Activated T-helper 17 cell treated with anti-CD3 and anti-CD28 coated beads, Interleukin-2, amount 50 U/mL, for 72 hours (primary cell): ENCODE results near the gene ARHGAP32. TPM values are rescaled to one million over a fixed set of nuclear protein-coding genes. Genes with fewer than 3 reads are reported as not detected.
"Not testable (repeated sequence)": the region's sequence is repeated elsewhere in the genome, so short reads cannot be mapped to it uniquely, and the experiment has no call there.

ENCODE experiments used
- ATAC-seq: fragments of 150-1000 bp; cut with Tn5 transposase; replicated peaks from 2 replicates; pipeline ENCODE4 v1.10.0; 2021; ENCODE audit warnings: mild to moderate bottlenecking, moderate library complexity
- H3K27ac Mint-ChIP-seq: one replicate; pipeline ENCODE4 v1.8.0; 2022; ENCODE audit warnings: mixed read lengths
- H3K27me3 Mint-ChIP-seq: one replicate; pipeline ENCODE4 v1.8.0; 2022; ENCODE audit warnings: mixed read lengths
- H3K36me3 Mint-ChIP-seq: one replicate; pipeline ENCODE4 v1.8.0; 2022; ENCODE audit warnings: low read depth, mild to moderate bottlenecking, mixed read lengths
- H3K4me1 Mint-ChIP-seq: one replicate; pipeline ENCODE4 v1.8.0; 2022; ENCODE audit warnings: mixed read lengths
- H3K4me3 Mint-ChIP-seq: one replicate; pipeline ENCODE4 v1.8.0; 2022; ENCODE audit warnings: mild to moderate bottlenecking, mixed read lengths
- H3K9me3 Mint-ChIP-seq: one replicate; pipeline ENCODE4 v1.8.0; 2022; ENCODE audit warnings: mixed read lengths
- total RNA-seq, 2 donors: library from RNA; stranded (reverse); gene quantifications; one replicate each; pipeline ENCODE4 v1.2.3, GENCODE V29; 2022

Gene ARHGAP32
- total RNA-seq, 2 donors from 2014 or later: 2.1 to 3.4 TPM

DNA sequence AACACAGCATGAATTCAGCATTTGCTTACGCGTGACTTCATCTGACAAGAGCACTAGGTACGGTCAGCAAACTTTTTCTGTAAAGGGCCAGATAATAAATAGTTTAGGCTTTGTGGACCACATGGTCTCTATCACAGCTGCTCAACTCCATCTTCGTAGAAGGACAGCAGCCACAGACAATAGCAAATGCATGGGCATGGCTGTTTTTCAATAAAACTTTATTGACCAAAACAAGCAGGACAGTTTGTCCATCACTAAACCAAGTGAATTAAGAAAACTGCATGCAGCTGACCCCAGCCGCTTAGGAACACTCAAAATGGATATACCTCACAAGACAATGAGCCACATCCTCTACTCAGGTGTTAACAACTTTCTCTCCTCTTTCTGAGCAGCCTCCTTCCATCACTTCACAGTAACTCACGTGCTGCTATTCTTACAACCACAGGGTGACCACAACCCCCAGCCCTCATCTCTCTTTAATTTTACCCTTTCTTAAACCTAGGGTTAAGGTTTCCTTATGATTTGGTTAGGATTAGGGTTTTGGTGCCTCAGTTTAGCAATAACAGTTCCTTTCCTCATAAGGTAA lies 22.7 kb upstream of the ARHGAP32 start:
- H3K4me1 Mint-ChIP-seq: no peaks in the 10 kb centered on the region
- H3K9me3 Mint-ChIP-seq: no peaks in the 10 kb centered on the region
- no peaks in the 10 kb centered on the region for H3K27me3 Mint-ChIP-seq
- H3K4me3 Mint-ChIP-seq: no peak overlapping the region
- no peaks in the 10 kb centered on the region for H3K36me3 Mint-ChIP-seq
- no peak overlapping the region for H3K27ac Mint-ChIP-seq
- no peak for ATAC-seq

GRCh38 chr11:129213261-129213660 lies 21.1 kb upstream of the ARHGAP32 start:
- Mint-ChIP-seq H3K4me3 (no peak overlapping the region), H3K4me1 (no peaks in the 10 kb centered on the region), H3K36me3 (no peaks in the 10 kb centered on the region), H3K27ac (no peak overlapping the region), H3K9me3 (no peaks in the 10 kb centered on the region), H3K27me3 (no peaks in the 10 kb centered on the region)
- no peak for ATAC-seq

- H3K27me3 Mint-ChIP-seq: no peaks in the 10 kb centered on the region
- no peak overlapping the region for H3K27ac Mint-ChIP-seq
- no peaks in the 10 kb centered on the region for H3K4me1 Mint-ChIP-seq
- no peaks in the 10 kb centered on the region for H3K9me3 Mint-ChIP-seq
- no peak overlapping the region for H3K4me3 Mint-ChIP-seq
- ATAC-seq: no peak
- H3K36me3 Mint-ChIP-seq: no peaks in the 10 kb centered on the region
These were observed 19.3 kb upstream of the ARHGAP32 start for GRCh38 chr11:129211397-129211796.

DNA sequence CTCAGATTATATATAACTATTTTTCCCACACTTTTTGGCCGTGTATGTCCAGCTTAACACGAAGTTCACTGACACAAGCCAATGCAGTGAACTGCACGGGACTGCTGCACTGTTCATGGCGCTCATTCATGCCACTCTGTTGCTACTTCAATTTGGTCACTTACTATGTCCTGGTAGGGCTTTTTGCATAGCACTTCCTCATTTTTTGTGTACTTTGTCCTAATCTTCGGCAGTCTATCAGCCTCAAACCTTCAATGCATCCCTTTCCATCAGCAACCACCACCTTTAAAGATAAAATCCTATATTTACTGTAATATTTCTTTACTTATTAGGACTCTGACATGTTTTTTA lies 18.7 kb upstream of the ARHGAP32 start:
- Mint-ChIP-seq H3K27ac (no peak overlapping the region), H3K36me3 (no peaks in the 10 kb centered on the region), H3K27me3 (no peaks in the 10 kb centered on the region), H3K4me1 (no peaks in the 10 kb centered on the region), H3K9me3 (no peaks in the 10 kb centered on the region), H3K4me3 (no peak overlapping the region)
- no peak for ATAC-seq

DNA sequence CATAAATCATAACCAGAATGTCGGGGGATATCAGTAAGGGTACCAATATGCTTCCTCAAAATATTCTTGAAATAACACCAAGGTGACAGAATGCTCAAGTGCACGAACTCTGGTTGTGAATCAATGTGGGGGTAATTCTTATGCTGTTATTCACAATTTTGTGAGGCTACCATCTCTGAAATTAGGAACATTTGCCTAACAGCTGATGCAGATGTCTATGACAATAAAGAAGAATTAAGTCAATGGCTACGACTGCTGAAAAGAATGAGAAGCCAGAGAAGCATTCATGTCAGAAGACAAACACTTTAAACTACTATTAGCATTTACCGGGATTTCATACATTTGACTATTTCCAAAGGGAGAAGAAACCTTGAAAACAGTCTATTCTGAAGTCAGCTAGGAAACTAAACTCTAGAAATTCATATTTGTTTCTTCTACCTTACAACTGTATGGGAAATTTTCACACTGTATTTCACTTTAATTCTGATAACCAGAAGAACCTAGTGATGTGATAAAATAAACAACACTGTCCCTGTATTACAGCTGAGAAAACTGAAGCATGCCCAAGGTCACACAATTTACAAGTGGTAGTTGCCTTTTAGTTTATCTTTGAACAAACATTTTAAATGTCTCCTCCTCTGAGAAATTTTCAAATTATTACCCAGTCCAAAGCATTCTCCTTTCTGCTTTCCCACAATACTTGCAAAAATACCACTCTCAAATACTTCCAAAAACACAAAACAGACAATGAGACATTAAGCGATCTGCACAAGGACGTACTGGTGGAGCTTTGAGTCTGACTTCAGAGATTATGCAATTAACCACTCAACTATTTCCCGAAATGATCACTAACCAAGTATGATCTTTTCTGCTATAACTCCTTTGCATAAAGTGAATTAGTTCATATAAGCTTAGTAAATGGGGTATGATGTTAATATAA lies 18.0 kb upstream of the ARHGAP32 start:
- no peaks in the 10 kb centered on the region for H3K4me1 Mint-ChIP-seq
- H3K27ac Mint-ChIP-seq: no peak overlapping the region
- no peak for ATAC-seq
- H3K36me3 Mint-ChIP-seq: no peaks in the 10 kb centered on the region
- no peaks in the 10 kb centered on the region for H3K27me3 Mint-ChIP-seq
- H3K9me3 Mint-ChIP-seq: no peaks in the 10 kb centered on the region
- H3K4me3 Mint-ChIP-seq: no peak overlapping the region

GRCh38 chr11:129208863-129209262 lies 16.7 kb upstream of the ARHGAP32 start:
- Mint-ChIP-seq H3K36me3 (no peaks in the 10 kb centered on the region), H3K27ac (no peak overlapping the region)

GRCh38 chr11:129204150-129204838 lies 12.2 kb upstream of the ARHGAP32 start:
- Mint-ChIP-seq H3K4me3 (no peak overlapping the region), H3K27me3 (peaks cover 4% of the 10 kb centered on the region), H3K27ac (no peak overlapping the region), H3K9me3 (peaks cover 3% of the 10 kb centered on the region), H3K4me1 (no peaks in the 10 kb centered on the region), H3K36me3 (no peaks in the 10 kb centered on the region)
- ATAC-seq: no peak

More at GRCh38 chr11:129208863-129209262, 16.7 kb upstream of the ARHGAP32 start:
- Mint-ChIP-seq H3K4me3 (no peak overlapping the region), H3K27me3 (no peaks in the 10 kb centered on the region), H3K4me1 (no peaks in the 10 kb centered on the region), H3K9me3 (no peaks in the 10 kb centered on the region)
- ATAC-seq: no peak

GRCh38 chr11:129202646-129203045 lies 10.5 kb upstream of the ARHGAP32 start:
- Mint-ChIP-seq H3K27ac (no peak overlapping the region), H3K4me1 (no peaks in the 10 kb centered on the region), H3K27me3 (peaks cover 4% of the 10 kb centered on the region), H3K4me3 (no peak overlapping the region), H3K36me3 (no peaks in the 10 kb centered on the region), H3K9me3 (peaks cover 9% of the 10 kb centered on the region)
- no peak for ATAC-seq

DNA sequence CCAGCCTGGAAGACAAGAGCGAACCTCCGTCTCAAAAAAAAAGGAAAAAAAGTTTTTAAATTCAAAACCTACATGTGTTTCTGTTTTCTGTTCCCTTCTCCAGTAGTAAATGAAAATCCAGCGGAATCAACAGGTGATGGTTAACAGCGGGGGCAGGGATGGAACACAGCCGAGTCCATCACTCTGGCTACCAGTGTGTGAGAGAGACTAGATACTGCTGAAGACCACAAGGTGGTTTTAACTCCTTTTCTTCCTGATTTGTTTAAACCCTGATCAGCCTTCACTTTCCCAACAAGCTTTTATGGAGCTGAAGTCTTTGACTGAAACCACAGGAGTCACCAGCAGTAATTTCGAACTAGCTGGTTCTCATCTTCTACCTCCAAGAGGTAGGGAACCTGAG lies 3.6 kb upstream of the ARHGAP32 start:
- H3K4me1 Mint-ChIP-seq: no peaks in the 10 kb centered on the region
- H3K27me3 Mint-ChIP-seq: no peaks in the 10 kb centered on the region
- ATAC-seq: no peak
- peaks cover 9% of the 10 kb centered on the region for H3K9me3 Mint-ChIP-seq
- H3K4me3 Mint-ChIP-seq: no peak overlapping the region
- H3K27ac Mint-ChIP-seq: no peak overlapping the region
- no peaks in the 10 kb centered on the region for H3K36me3 Mint-ChIP-seq

DNA sequence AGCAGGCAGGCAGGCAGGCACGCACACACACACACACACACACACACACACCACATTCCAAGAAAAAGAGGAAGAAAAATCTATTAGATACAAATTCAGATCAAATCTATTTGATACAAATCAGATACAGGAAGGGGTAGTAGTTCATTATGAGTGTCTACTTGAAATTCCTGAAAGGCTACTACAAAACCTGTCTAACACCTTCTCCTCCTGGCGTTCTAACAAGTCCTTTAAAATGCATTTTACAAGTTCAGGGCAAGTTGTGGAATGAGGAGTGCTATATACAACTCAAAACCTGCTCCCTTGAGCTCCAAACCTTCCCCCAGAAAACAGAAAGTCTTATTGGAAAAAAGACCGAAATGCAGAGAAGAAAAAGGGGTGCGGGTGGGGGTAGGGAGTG lies 476 bp downstream of the ARHGAP32 start:
- Mint-ChIP-seq H3K9me3 (no peaks in the 10 kb centered on the region), H3K36me3 (no peaks in the 10 kb centered on the region), H3K4me3 (no peak overlapping the region), H3K27me3 (no peaks in the 10 kb centered on the region), H3K4me1 (no peaks in the 10 kb centered on the region), H3K27ac (no peak overlapping the region)
- ATAC-seq: no peak

- Mint-ChIP-seq H3K9me3 (peaks cover 3% of the 10 kb centered on the region), H3K36me3 (no peaks in the 10 kb centered on the region), H3K4me3 (no peak overlapping the region), H3K4me1 (no peaks in the 10 kb centered on the region), H3K27me3 (no peaks in the 10 kb centered on the region), H3K27ac (no peak overlapping the region)
- ATAC-seq: no peak
These were observed 2.0 kb downstream of the ARHGAP32 start for GRCh38 chr11:129190087-129190486.

DNA sequence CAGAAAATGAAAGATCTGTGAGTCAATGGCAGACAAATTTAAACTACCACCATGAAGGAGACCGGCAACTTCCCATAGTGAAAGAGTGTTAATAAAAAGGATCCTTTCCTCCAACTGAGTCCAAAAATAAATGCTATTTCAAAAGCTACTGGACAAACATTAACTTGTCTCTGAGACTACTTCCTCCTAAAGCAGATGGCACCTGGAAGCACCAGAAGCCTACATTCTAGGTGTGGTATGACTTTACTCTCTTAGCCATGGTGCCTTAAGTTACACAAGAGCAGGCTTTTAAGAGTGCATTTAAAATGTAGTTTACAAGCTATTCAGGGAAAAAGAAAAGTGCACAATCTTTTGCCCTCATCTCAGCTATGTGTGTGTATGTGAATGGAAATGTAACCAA lies 2.5 kb downstream of the ARHGAP32 start:
- Mint-ChIP-seq H3K9me3 (peaks cover 4% of the 10 kb centered on the region), H3K27ac (no peak overlapping the region), H3K4me1 (no peaks in the 10 kb centered on the region), H3K36me3 (no peaks in the 10 kb centered on the region), H3K27me3 (no peaks in the 10 kb centered on the region), H3K4me3 (no peak overlapping the region)
- ATAC-seq: no peak

DNA sequence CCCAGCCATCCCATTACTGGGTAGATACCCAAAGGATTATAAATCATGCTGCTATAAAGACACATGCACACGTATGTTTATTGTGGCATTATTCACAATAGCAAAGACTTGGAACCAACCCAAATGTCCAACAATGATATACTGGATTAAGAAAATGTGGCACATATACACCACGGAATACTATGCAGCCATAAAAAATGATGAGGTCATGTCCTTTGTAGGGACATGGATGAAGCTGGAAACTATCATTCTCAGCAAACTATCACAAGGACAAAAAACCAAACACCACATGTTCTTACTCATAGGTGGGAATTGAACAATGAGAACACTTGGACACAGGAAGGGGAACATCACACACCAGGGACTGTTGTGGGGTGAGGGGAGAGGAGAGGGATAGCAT lies 7.0 kb downstream of the ARHGAP32 start:
- H3K27me3 Mint-ChIP-seq, ATAC-seq, H3K9me3 Mint-ChIP-seq, H3K4me1 Mint-ChIP-seq, H3K4me3 Mint-ChIP-seq, H3K36me3 Mint-ChIP-seq, H3K27ac Mint-ChIP-seq: not testable (repeated sequence)

DNA sequence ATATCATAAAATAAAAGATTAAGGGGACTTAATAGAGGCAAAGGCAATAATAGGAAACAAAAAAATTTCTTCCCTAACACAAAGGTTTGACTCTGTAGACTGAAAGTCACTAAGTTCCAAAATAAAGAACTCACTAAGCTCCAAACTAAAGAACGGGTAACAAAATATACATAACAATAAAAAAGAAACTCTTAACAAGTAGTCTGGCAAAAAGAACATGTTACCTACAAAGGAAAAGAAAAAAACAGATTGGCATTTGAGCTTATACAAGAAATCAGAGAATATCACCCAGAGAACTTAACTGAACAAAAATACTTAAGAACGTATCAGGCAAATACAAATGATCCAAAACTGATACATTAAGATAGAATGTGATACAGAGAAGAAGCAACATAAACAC lies 7.5 kb downstream of the ARHGAP32 start:
- no peak overlapping the region for H3K4me3 Mint-ChIP-seq
- peaks cover 9% of the 10 kb centered on the region for H3K9me3 Mint-ChIP-seq
- no peaks in the 10 kb centered on the region for H3K36me3 Mint-ChIP-seq
- no peak overlapping the region for H3K27ac Mint-ChIP-seq
- ATAC-seq: no peak
- H3K27me3 Mint-ChIP-seq: no peaks in the 10 kb centered on the region
- no peaks in the 10 kb centered on the region for H3K4me1 Mint-ChIP-seq

GRCh38 chr11:129167315-129167714 lies 24.8 kb downstream of the ARHGAP32 start:
- H3K36me3 Mint-ChIP-seq: no peaks in the 10 kb centered on the region
- no peak for ATAC-seq
- no peaks in the 10 kb centered on the region for H3K27me3 Mint-ChIP-seq
- no peak overlapping the region for H3K4me3 Mint-ChIP-seq
- H3K4me1 Mint-ChIP-seq: peaks cover 8% of the 10 kb centered on the region
- no peak overlapping the region for H3K27ac Mint-ChIP-seq
- H3K9me3 Mint-ChIP-seq: peaks cover 14% of the 10 kb centered on the region
